ENCODE data around the gene RAB11FIP4.

- TF ChIP-seq, protein P1, sequence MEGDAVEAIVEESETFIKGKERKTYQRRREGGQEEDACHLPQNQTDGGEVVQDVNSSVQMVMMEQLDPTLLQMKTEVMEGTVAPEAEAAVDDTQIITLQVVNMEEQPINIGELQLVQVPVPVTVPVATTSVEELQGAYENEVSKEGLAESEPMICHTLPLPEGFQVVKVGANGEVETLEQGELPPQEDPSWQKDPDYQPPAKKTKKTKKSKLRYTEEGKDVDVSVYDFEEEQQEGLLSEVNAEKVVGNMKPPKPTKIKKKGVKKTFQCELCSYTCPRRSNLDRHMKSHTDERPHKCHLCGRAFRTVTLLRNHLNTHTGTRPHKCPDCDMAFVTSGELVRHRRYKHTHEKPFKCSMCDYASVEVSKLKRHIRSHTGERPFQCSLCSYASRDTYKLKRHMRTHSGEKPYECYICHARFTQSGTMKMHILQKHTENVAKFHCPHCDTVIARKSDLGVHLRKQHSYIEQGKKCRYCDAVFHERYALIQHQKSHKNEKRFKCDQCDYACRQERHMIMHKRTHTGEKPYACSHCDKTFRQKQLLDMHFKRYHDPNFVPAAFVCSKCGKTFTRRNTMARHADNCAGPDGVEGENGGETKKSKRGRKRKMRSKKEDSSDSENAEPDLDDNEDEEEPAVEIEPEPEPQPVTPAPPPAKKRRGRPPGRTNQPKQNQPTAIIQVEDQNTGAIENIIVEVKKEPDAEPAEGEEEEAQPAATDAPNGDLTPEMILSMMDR (IDR thresholded peaks at IDR 0.05): no peak
- TF ChIP-seq POLR2A (IDR thresholded peaks at IDR 0.05) (no peak), POLR2AphosphoS5 (IDR thresholded peaks at IDR 0.05) (no peak), EP300 (IDR thresholded peaks at IDR 0.05) (no peak)
Measured at GRCh38 chr17:31553506-31553905, 162.0 kb downstream of the RAB11FIP4 start.

All from suprapubic skin (tissue), 4 donors.